PFSK-1 (cell line): Measurements from ENCODE around the gene VEGFD.

ENCODE experiments used
- POLR2AphosphoS5 ChIP-seq: IDR thresholded peaks from 2 replicates; pipeline ENCODE4 v1.6.1; 2012; ENCODE audit warnings: low read depth, mild to moderate bottlenecking, control low read depth, low read length, moderate library complexity
- REST ChIP-seq, 2 experiments: IDR thresholded peaks; 2 replicates each; pipeline versions ENCODE4 v1.6.1 to v1.8.0; 2011 to 2012; ENCODE audit warnings: low read depth in 2 of 2, low read length in 2 of 2, control low read depth in 1 of 2, inconsistent platforms in 1 of 2, mild to moderate bottlenecking in 1 of 2, moderate library complexity in 1 of 2; ENCODE audit not compliant: insufficient read depth in 1 of 2

GRCh38 chrX:15344106-15344505 is 40.1 kb downstream of the VEGFD start:
- no peak for TF ChIP-seq REST (IDR thresholded peaks at IDR 0.05; ENCODE audit: insufficient read depth in 1 of 2, low read depth in 2 of 2, low read length in 2 of 2)
- no peak for TF ChIP-seq POLR2AphosphoS5
